SIG-M5 treated with dmso at 0.1 percent for 504 hours (cell line): ENCODE results near the gene EIF4G3.

Experiments
- DNase-seq: peaks from one replicate; lab custom pipeline; 2025; ENCODE audit not compliant: unreplicated experiment; lab: John Stamatoyannopoulos, UW

EIF4G3 gene

GRCh38 chr1:20771780-20772179 is 404.9 kb downstream of the EIF4G3 start:
- no peak for DNase-seq

- DNase-seq: no peak
These were observed 406.2 kb downstream of the EIF4G3 start for GRCh38 chr1:20770314-20771087.

GRCh38 chr1:20767271-20767670 is 409.4 kb downstream of the EIF4G3 start:
- no peak for DNase-seq

- DNase-seq: no peak
These were observed 413.3 kb downstream of the EIF4G3 start for GRCh38 chr1:20763417-20763816.

- DNase-seq: no peak
These were observed 416.4 kb downstream of the EIF4G3 start for GRCh38 chr1:20760322-20760721.
